ENCODE data around the gene SLC17A1.

DNA sequence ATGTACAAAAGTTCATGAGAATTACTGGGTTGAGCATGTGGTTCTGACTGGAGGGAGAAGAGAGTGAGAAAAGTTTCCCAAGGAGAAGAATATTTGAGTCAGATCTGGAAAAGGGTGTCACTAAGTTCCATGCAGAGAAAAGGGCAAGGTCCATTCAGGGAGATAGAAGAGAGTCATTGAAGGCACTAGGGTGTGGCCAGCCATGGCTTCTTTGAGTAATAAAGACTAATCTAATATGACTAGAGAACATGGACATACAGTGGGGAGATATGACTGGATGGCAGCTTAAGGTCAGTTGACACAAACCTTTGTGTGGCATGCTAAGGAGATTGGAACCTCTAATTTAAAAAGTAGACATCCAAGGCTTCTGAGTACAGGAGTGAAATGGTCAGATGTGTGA, 88.0 kb downstream of the SLC17A1 start:
- TF ChIP-seq CTCF (IDR thresholded peaks at IDR 0.05; ENCODE audit: insufficient read depth, low read length, poor library complexity, severe bottlenecking) (no peak), EZH2phosphoT487 (conservative IDR thresholded peaks at IDR 0.05; ENCODE audit: low read length) (no peak)
